ENCODE measurements around the gene TBX4.

TBX4 gene

DNA sequence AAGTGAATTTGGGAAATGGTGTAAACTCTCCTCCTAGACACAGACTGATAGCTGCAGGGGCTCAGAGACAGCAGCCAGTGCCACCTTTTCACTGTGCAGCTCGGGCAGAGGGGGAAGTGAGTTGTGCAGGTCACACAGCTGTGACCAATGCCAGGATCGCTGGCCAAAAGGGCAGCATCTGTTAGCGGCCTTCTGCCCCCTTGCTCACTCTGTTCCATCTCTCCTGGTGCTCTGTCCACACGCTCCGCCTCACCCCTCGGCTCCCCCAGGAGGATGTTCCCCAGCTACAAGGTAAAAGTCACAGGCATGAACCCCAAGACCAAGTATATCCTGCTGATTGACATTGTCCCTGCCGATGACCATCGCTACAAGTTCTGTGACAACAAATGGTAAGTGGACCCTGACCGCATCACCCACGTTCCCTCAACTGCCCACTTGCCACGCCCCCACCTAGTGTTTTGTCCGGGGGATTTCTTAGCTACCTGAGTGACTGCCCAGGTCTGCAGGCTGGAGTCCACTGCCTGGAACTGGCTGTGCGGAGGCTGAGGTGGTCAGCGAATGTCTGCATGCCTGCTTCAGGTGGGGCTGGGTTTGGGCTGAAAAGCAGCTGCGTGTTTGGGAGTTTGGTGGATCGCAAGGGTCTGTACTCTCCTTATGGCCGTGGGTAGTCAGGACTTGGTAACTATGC lies 13.5 kb downstream of the TBX4 start:
- no peak for DNase-seq (ENCODE audit: low spot score)

DNA sequence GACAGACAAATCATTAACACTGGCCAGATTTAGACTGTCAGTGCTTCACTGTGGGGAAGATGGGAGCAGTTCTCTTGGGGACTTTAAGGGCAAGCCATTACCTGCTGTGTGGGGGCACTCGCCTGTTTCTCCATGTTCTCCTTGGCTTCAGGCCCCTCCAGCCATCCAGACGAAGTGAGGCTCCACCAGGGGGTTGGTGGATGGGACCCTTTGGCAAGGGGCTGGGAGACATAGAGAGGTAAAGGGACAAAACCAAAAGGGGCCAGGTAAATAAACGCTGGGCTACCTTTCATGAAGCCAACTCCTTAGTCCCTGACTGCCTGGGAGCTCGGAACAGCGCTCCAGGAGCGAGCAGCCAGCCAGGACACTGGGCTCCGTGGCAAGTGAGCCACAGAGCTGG lies 14.0 kb downstream of the TBX4 start:
- DNase-seq (ENCODE audit: low spot score): no peak

DNA sequence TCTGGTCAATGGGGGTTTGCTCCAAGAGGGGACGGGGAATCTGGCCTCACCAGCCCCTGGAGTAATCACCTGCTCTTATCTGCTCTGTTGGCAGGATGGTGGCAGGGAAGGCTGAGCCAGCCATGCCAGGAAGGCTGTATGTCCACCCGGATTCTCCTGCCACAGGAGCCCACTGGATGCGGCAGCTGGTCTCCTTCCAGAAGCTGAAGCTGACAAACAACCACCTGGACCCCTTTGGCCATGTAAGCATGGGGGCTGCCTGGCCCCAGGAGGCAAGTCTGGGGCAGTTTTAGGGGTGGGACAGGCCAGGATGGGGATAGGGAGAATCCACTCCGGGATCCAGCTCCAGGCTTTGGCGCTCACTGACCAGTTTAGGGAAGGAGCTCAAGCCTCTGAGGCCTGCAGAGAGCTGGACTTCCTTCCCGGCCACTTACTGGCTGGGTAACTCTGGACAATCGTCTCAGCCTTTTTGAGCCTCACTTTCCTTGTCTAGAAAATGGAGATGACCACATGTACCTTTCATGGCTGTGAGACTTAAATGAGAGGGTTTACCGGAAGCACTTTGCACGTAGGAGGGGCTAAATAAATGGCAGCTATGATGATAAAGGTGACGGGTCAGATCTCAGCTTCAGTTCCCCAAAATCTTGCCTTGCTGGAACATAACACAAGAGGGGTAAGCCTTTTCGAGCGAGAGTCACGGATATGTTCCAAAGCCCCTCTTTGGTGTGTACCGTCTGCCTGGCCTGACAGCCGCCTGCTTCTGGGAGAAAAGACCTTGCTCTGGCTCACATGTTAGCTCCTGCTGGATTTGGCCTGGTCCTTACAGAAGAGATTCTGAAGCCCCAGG lies 15.4 kb downstream of the TBX4 start:
- no peak for DNase-seq (ENCODE audit: low spot score)

DNA sequence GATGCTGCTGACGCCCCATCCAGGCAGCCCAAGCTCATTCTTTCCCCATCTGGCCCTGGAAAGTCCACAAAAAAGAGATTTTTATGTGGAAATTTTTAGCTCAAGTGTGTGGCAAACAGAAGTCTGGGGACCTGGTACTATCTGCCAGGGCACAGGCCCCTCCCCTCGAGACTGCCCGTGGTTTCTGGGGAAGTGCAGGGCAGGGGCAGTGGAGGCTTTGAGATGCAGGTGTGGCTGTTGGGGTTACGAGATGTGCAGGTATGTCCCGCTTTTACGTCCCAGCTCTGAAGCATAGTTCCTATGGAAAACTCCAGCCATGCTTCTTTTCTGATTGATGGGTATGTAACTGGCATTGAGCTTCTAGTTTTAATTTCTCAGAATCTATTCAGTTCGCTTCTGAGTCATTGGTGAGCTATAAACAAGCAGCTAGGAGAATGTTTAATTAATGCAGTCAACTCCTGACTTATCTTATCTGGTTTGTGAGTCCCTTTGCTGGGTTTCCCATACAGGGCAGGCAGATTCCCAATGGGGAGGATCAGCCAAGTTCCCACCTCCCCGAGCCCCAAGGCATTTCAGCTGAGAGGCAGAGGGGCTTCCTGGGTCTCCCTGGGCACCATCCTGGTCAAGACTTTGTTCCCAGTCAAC lies 16.2 kb downstream of the TBX4 start:
- no peak for DNase-seq (ENCODE audit: low spot score)

DNA sequence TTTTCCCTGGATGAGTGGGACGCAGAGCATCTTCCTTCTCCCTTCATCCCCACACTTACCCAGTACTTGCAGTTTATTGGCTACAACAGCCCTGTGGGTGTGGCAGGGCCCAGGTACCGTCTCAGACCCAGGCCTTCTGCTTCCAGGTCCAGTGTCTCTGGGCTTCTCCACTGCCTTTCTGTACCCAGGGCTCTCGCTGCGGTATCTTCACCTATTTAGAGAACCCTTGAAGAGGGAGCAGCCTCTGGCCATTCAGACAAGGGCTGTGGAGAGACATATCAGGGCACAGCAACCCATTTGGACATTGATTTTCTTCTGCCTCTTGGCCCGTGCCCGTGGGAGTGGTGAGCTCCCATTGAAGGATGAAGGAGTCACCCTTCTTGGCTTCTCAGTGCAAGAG lies 17.3 kb downstream of the TBX4 start:
- DNase-seq (ENCODE audit: low spot score): no peak

DNA sequence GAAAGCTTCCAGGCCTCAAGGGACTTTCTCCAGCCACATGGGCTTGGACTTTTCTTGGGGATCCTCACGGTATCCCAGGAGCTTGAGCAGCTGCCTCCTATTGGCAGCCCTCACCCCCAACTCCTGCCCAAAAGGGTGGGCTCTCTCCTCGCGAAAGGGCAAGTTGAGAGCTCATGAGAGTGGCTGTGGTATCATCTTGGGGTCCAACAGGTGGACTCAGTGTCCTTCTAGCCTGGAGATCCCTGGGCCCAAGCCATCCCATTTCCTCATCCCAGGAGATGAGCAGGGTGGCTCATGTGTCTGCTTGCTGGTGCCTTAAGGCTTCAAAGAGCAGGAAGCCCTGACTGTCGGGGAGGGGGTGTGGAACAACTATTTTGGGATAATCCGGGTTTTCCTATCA lies 17.7 kb downstream of the TBX4 start:
- DNase-seq (ENCODE audit: low spot score): no peak

DNA sequence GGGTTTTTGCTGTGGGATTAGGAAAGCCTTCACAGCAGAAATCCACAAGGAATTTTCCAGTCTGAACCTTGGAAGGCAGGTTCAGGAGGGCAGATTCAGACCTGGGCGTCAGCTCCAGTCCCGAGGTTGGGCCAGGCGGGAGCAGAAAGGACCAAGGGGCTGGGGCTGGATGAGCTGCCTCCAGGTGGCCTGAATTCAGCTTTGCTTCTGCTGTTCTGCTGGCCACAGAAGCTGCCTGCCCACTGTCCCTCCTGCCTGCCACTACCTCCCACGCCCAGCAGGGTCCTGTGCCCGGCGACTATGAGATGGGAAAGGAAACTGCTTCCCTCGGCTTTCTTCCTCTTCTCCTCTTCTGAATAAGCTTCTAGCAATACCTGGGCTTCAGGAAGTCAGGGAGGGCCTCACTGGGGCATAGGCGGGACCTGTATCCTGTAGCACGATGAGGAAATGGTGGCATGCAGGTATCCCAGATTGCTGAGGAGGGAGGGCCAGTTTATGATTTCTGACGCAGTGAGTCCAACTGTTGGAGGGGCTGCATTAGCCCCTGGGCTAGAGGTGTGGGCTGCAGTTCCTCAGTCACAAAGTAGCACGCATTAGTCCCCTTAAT lies 18.4 kb downstream of the TBX4 start:
- no peak for DNase-seq (ENCODE audit: low spot score)

DNA sequence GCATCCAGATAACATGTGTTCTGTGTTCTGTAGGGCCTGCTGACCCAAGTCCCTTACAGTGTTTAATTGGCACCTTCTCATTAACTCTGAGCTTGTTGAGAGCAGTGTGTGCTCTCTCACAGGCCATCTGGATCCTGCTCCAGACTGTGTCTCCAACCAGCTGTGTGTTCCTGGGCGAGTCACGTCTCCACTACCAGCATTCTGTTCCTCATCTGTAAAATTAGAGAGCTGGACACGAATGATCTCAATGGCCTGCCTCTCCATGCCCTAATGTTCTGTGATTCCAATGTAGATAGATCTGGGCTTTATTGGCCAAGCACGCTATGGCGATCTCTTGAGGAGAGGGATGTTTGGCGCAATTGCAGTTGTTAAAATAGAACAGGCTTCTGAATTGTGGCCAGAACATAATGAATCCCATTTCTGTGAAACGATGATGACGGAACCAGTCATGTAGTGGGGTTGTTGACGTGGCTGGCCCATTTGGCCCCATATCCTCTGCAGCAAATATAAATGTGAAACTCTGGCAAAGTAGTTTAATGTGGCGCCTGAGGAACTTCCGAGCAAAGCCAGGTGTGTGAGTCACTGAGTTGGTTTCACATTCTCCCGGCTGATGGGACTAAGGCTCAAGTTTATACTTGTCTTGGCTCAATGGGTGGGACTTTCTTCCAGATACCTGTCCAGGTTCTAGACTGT lies 22.2 kb downstream of the TBX4 start:
- no peak for DNase-seq (ENCODE audit: low spot score)

DNA sequence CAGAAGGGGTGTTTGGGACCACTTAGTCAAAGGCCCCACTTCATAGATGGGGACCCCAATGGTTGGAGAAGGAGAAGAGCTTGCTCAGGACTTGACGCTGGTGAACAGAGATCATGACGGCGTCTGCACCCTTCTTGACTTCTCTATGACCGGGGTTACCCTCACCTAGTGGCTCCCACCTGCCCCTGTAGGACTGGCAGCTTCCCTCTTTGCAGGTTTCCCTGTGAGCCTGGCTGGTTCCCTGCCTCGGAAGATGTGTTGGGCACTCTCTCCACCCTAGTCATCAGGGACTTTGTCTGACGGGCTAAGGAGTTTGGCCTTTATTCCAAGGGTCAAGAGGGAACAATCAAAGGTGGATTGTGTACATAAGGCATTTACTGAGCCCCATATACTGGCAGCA lies 22.7 kb downstream of the TBX4 start:
- no peak for DNase-seq (ENCODE audit: low spot score)

DNA sequence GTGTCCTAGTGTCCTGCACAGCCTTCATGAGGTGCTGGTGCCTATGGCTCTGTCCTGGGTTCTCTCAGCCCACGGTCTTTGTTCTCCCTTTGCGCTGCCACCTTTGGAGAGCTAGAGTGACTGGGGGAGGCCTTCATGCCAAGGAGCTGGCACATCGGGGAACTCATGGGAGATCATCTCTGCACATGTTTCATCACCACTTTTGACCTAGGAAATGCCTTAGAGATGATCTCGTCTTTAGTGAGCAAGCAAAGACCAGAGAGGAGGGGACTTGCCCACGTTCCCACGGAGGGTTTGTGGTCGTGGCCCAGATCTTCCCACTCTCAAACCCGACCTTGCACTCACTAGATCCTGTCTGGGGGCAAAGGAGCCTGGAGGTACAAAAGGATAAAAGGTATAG lies 23.5 kb downstream of the TBX4 start:
- DNase-seq (ENCODE audit: low spot score): no peak

DNA sequence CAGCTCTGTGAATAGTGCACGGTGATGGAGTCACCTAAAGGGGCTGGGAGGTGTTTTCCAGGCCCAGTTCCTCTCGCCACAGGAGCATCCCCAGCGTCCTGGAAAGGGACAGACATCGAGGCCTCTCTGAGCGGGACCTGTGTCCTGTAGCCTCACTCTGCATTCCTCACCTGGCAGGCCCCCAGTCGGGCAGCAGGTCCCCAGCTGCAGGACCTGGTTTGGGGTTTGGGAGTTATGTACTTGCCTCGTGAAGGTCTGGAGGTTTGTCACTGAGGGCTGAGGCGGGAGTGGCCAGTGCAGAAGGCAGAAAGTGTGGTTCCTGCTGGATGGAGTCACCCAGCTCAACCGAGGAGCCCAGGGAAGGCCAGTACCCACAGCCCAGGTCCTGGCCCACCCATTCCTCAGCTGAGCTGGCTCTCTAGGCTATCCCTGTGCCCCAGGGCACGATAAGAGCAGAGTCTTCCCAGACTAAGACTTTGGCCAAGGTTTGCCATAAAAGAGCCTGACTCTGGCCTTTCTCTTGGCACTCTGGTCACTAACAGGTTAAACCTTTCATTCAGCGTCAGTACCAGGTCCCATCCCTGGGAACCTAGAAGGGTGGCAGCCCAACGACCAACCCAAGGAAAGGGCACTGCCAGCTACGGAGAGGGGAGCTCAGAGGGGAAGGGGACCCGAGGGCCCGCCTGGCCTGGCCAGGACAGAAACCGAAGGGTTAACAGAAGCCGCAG lies 24.4 kb downstream of the TBX4 start:
- DNase-seq (ENCODE audit: low spot score): no peak

DNA sequence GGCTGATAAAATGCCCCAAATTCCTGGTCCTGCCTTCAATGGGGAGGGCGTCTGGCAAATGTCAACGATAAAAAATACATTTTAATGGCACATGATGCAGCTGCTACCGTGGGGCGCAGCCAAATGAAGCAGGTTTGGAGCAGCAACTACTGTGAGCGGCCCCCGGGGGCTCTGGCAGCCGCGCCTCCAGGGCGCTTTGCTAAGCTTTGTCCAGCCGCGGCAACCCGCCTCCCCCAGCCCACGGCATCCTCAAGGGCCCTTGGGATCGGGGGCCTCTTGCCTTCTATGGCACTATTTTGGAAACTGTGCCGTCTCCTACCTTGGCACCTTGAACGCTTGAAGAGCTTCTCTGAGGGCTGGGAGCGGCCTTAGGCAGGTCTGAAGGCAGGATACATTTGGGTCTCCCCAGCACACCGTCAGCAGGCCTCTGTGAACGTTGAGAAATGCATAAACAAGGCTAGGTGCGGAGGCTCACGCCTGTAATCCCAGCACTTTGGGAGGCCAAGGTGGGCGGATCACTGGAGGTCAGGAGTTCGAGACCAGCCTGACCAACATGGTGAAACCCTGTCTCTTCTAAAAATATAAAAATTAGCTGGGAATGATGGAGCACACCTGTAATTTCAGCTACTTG lies 25.1 kb downstream of the TBX4 start:
- no peak for DNase-seq (ENCODE audit: low spot score)

DNA sequence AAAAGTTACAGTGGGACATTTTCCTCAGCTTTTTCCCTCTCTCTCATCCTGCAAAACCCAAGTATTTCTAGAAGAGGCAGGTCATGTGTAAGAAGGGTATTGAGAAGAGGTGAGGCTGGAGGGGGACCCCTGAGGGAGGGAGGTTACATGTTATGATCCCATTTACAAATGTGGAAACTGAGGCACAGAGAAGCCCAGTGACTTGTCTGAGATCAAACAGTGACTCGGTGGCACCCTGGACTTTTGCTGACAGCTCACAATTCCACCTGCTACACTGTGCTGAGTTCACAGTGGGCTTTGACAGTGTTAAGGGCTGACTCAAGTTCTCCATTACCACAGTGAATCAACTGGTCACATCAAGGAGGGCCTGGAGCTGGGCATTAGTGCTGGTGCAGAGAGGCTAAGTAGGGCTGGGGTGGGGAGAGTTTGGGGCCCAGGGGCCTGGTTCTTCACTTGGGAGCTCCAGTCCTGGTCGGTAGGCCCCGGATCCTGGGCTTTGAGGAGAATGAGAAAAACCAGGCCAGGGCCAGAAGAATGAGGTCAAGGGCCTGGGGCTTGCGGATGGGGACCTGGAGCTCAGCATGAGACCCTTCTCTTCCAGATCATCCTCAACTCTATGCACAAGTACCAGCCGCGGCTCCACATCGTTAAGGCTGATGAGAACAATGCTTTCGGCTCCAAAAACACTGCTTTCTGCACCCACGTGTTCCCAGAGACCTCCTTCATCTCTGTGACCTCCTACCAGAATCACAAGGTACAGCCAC lies 26.0 kb downstream of the TBX4 start:
- no peak for DNase-seq (ENCODE audit: low spot score)

DNA sequence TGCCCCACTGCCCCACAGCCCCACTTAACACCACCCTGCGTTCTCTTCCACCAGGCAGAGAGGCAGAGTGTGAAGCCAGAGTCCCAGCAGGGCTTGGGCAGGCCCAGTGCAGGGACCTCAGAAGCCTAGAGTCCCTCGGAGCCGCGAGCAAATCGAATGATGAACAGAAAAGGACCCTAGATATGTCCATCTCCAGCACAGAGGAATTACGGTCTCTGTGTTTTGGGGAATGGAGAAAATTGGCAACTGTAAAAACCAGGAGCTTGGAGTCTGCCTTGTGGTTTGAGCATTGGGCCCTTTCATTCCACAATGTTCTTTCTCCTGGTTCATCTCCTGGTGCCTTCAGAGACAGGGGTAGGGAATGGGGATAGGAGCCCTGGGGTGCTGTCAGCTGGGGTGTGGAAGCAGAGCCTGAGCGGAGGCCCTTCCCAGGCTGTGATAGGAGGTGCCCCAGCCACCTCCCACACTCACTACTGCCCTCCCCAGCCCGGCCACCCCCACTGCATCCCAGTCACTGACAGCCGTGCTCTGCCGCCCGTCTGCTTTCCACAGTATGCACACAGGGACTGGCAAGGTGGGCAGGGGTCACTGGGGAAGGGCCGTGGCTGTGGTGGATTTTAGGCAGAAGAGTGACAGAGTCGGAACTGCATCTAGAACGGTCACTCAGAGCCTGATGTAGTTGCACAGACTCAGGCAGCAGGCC lies 26.7 kb downstream of the TBX4 start:
- no peak for DNase-seq (ENCODE audit: low spot score)

DNA sequence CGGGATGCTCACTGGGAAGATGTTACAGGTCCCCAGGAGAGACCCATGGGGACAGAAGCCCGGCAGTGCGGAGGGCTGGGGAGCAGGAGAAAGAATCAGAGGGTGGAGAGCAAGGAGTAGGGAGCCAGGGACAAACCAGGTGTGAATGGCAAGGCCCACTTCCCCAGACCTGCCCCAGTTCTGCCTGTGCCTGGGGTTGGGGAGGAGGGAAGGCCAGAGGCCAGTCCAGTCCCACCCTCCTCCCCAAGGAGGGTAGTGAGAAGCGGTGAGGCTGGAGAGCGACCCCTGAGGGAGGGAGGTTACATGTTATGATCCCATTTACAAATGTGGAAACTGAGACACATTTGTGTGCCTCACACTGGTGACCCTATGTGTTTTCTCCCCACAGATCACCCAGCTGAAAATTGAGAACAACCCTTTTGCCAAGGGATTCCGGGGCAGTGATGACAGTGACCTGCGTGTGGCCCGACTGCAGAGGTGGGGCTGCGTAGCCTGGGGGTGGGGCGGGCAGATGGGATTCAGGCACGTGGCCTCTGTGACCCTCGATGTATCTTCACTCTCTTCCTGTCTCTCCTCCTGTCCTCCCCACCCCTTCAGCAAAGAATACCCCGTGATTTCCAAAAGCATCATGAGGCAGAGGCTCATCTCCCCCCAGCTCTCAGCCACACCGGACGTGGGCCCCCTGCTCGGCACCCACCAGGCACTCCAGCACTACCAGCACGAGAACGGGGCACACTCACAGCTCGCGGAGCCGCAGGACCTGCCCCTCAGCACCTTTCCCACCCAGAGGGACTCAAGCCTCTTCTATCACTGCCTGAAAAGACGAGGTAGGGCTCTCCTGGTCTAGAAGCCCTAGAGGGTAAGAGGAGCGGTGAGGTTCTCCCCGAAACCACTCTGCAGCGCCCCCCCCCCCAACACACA lies 27.5 kb downstream of the TBX4 start:
- DNase-seq (ENCODE audit: low spot score): no peak

DNA sequence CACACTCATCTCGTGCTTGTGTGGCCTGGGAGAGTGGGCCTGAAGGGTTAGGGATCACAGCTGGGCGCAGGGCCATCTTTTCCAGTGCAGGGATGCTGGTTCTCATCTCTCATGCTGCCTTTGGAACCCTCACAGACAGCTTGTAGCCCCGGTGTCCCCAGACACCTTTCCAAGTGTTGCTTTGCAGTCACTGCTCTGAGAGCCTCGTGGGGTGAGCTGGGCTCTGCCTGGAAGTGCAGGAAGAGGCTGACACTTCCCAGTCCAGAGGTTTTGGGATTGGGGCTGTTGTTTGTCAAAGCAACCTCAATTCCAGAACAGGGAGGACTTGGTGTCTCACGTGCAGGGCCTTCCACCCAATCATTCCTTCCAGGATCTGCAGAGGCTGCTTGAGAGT lies 28.2 kb downstream of the TBX4 start:
- no peak for DNase-seq (ENCODE audit: low spot score)

DNA sequence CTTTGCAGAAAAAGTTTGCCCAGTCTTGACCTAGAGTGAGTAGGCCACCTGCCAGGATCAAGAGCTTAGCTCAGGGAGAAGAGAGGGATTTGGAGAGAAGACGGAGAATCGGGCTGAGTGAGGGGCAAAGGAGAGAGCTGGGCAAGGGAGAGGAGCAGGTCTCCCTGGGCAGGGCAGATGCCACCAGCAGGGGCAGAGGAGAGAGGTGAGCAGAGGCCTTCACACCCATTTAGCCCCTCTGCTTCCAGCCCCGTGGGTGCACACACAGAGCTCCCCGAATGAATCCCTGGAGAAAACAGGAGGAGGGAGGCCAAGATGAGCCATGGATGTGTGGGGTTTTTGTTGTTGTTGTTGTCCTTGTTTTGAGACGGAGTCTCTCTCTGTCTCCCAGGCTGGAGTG lies 29.2 kb downstream of the TBX4 start:
- no peak for DNase-seq (ENCODE audit: low spot score)

DNA sequence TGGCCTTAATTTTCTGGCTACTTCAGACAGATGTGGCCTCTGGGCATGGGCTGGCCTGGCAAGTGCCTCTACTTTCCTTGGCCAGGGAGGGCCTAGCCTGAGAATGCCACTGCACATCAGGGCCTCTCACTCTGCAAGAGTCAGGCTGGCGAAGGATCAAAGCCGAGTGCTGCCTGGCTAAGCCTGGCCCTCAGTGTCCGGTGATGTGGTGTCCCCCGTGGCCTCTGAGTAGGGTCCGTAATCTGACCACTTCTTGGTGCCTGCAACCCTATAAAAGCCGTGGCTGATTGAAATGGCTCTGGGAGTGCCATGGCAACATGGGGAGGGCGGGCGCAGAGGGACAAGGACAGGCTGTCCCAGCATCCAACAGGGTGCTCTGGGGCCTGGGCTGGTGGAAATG lies 30.2 kb downstream of the TBX4 start:
- DNase-seq (ENCODE audit: low spot score): no peak

DNA sequence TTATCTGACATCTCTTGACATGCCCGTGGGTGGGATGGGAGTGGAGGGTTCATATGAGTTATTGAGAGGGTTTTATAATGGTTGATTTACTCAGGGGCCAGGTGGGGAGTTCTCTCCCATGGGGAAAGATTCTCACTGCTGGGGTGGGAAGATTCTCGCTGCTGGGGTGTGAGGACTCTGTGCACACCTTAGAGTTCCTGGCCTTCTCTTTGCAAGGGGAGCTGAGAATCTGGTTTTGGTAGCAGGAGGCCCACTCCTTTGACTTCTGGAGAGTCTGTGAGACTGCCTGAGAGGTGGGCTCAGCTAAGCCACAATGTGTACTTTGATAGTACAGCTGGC lies 31.5 kb downstream of the TBX4 start:
- DNase-seq (ENCODE audit: low spot score): no peak

All from kidney capillary endothelial cell (primary cell).